ENCODE data around the gene ALK. TPM values are rescaled to one million over a fixed set of nuclear protein-coding genes. Genes with fewer than 3 reads are reported as not detected.

ALK gene
- total RNA-seq, 1 donor from 2014 or later = not detected

GRCh38 chr2:29518010-29518409 lies 403.4 kb downstream of the ALK start:
- intact Hi-C loops (cut with DNase I) = no loop called here
- TF ChIP-seq, protein P1, sequence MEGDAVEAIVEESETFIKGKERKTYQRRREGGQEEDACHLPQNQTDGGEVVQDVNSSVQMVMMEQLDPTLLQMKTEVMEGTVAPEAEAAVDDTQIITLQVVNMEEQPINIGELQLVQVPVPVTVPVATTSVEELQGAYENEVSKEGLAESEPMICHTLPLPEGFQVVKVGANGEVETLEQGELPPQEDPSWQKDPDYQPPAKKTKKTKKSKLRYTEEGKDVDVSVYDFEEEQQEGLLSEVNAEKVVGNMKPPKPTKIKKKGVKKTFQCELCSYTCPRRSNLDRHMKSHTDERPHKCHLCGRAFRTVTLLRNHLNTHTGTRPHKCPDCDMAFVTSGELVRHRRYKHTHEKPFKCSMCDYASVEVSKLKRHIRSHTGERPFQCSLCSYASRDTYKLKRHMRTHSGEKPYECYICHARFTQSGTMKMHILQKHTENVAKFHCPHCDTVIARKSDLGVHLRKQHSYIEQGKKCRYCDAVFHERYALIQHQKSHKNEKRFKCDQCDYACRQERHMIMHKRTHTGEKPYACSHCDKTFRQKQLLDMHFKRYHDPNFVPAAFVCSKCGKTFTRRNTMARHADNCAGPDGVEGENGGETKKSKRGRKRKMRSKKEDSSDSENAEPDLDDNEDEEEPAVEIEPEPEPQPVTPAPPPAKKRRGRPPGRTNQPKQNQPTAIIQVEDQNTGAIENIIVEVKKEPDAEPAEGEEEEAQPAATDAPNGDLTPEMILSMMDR (IDR thresholded peaks at IDR 0.05) = no peak
- no peaks in the 10 kb centered on the region for H3K27me3 ChIP-seq
- no peaks in the 10 kb centered on the region for H3K36me3 ChIP-seq
- no peaks in the 10 kb centered on the region for H3K4me1 ChIP-seq
- DNase-seq (ENCODE audit: low spot score in 2 of 2) = no peak
- no peak overlapping the region for H3K27ac ChIP-seq
- H3K9me3 ChIP-seq = no peaks in the 10 kb centered on the region
- no peak overlapping the region for H3K4me3 ChIP-seq

DNA sequence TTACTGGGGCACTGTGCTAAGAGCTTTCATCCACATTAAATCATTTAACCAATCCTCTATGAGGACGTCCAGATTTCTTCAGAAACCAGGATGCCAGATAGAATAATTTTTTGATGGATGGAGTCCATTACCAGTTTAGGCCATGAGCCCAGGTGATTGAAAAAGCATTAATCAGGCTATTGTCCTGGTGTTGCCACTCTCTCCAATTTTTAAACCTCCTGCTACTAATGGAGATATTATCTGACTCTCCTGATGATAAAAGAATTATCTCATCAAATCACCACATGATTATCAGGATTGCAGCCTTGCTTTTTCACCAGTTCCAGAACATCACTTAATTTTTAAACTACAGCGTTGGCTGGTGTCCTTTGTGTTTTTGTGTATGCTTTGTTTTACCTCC lies 404.0 kb downstream of the ALK start:
- H3K27me3 ChIP-seq = no peaks in the 10 kb centered on the region
- H3K9me3 ChIP-seq = no peaks in the 10 kb centered on the region
- TF ChIP-seq, protein P1 (IDR thresholded peaks at IDR 0.05) = no peak
- H3K36me3 ChIP-seq = no peaks in the 10 kb centered on the region
- intact Hi-C loops (cut with DNase I) = no loop called here
- no peak overlapping the region for H3K27ac ChIP-seq
- no peak for DNase-seq (ENCODE audit: low spot score in 2 of 2)
- no peak overlapping the region for H3K4me3 ChIP-seq
- H3K4me1 ChIP-seq = no peaks in the 10 kb centered on the region

- Histone ChIP-seq H3K36me3 (no peaks in the 10 kb centered on the region), H3K4me3 (no peak overlapping the region), H3K4me1 (no peaks in the 10 kb centered on the region), H3K9me3 (no peaks in the 10 kb centered on the region), H3K27me3 (no peaks in the 10 kb centered on the region), H3K27ac (no peak overlapping the region)
- intact Hi-C loops (cut with DNase I) = no loop called here
- DNase-seq (ENCODE audit: low spot score in 2 of 2) = no peak
- TF ChIP-seq, protein P1 (IDR thresholded peaks at IDR 0.05) = no peak
Measured at GRCh38 chr2:29516767-29517166, 404.6 kb downstream of the ALK start.

DNA sequence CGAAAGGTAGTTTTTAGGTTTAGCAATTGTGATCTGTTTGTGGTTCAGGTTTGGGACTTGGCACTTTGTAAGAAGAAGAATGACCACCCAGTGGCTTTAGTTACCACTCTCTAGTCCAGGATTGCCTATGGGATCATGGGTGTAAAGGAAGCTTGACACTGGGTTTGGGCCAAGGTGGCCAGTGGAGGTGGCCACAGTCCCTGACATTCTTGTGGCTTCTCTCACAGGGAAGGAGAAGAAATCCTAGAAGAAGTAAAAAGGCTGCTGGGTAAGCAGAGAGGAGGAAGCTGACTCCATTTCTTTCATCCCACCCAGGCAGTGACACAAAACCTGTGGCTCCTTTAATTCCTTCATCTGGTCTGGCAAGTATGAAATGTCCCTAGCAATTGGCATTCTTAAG lies 411.5 kb downstream of the ALK start:
- intact Hi-C loops (cut with DNase I) = no loop called here
- TF ChIP-seq, protein P1 (IDR thresholded peaks at IDR 0.05) = no peak
- no peaks in the 10 kb centered on the region for H3K27me3 ChIP-seq
- no peak overlapping the region for H3K4me3 ChIP-seq
- H3K27ac ChIP-seq = no peak overlapping the region
- H3K4me1 ChIP-seq = no peaks in the 10 kb centered on the region
- H3K9me3 ChIP-seq = no peaks in the 10 kb centered on the region
- DNase-seq (ENCODE audit: low spot score in 2 of 2) = no peak
- no peaks in the 10 kb centered on the region for H3K36me3 ChIP-seq

GRCh38 chr2:29509397-29509796 lies 412.0 kb downstream of the ALK start:
- Histone ChIP-seq H3K27ac (no peak overlapping the region), H3K27me3 (no peaks in the 10 kb centered on the region), H3K4me3 (no peak overlapping the region), H3K4me1 (no peaks in the 10 kb centered on the region), H3K9me3 (no peaks in the 10 kb centered on the region), H3K36me3 (no peaks in the 10 kb centered on the region)
- TF ChIP-seq, protein P1 (IDR thresholded peaks at IDR 0.05) = no peak
- no peak for DNase-seq (ENCODE audit: low spot score in 2 of 2)
- intact Hi-C loops (cut with DNase I) = no loop called here

DNA sequence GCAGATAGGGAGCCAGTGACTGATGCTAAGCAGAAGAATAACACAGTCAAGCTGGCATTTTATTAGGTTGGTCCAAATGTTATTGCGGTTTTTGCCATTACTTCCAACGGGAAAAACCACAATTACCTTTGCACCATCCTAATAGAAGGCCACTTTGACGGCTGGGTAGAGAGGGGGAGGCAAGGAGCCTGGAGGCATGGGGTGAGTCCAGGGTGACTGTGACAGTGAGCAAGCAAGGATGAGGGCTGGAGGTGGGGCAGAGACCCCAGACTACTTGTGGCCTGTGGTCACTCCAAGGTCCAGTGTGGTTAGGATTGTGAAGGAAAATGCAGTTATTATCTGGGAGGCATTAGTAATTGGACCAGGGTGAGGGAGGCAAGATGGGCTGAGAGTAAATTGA lies 416.6 kb downstream of the ALK start:
- TF ChIP-seq, protein P1 (IDR thresholded peaks at IDR 0.05) = no peak
- H3K4me1 ChIP-seq = no peaks in the 10 kb centered on the region
- no peaks in the 10 kb centered on the region for H3K27me3 ChIP-seq
- no peak overlapping the region for H3K27ac ChIP-seq
- H3K9me3 ChIP-seq = no peaks in the 10 kb centered on the region
- no peak for DNase-seq (ENCODE audit: low spot score in 2 of 2)
- no peaks in the 10 kb centered on the region for H3K36me3 ChIP-seq
- no peak overlapping the region for H3K4me3 ChIP-seq
- intact Hi-C loops (cut with DNase I) = no loop called here
